A673 (cell line): ENCODE measurements around the gene ITPKC.

Experiments
- EZH2 ChIP-seq: fragments of 200-600 bp; sonication (generic); IDR thresholded peaks from 2 replicates; pipeline ENCODE4 v1.6.1; 2017; ENCODE audit warnings: borderline replicate concordance, low read depth, mild to moderate bottlenecking, mixed read lengths, antibody characterized with exemption, low read length; ENCODE audit not compliant: poor library complexity, severe bottlenecking
- TF ChIP-seq, protein P1 (sequence below): fragments of 300-800, 200-600 bp; sonication (generic); conservative IDR thresholded peaks from 2 replicates; pipeline ENCODE4 v1.5.1; 2017; ENCODE audit warnings: low read depth, mild to moderate bottlenecking, antibody characterized with exemption, low read length, moderate library complexity, mixed read lengths

DNA sequence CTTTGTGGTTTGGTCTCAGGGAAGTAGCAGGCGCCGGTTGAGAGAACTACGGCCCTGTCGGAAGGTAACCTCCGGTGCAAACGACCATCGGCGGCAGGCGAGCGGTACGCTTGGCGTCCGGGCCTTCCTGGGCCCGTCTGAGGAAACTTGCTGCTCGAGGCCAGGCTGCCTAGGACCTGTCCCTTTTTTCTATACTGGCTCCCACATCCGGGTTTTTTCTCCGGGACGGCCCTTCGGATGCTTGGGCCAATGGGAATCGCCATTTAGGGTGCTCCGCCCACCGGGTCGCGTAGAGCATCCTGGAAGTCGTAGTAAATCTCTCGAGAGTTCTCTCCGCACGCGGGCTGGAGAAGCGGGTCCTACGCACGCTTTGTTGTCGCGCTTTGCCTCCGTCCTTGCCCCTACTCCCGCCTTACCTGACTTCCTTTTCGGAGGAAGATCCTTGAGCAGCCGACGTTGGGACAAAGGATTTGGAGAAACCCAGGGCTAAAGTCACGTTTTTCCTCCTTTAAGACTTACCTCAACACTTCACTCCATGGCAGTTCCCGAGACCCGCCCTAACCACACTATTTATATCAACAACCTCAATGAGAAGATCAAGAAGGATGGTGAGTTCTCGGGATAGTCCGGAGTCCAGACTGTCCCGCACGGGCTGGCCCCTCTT is 34.1 kb downstream of the ITPKC start, which contains the start of gene SNRPA:
- TF ChIP-seq, protein P1, sequence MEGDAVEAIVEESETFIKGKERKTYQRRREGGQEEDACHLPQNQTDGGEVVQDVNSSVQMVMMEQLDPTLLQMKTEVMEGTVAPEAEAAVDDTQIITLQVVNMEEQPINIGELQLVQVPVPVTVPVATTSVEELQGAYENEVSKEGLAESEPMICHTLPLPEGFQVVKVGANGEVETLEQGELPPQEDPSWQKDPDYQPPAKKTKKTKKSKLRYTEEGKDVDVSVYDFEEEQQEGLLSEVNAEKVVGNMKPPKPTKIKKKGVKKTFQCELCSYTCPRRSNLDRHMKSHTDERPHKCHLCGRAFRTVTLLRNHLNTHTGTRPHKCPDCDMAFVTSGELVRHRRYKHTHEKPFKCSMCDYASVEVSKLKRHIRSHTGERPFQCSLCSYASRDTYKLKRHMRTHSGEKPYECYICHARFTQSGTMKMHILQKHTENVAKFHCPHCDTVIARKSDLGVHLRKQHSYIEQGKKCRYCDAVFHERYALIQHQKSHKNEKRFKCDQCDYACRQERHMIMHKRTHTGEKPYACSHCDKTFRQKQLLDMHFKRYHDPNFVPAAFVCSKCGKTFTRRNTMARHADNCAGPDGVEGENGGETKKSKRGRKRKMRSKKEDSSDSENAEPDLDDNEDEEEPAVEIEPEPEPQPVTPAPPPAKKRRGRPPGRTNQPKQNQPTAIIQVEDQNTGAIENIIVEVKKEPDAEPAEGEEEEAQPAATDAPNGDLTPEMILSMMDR: no peak
- no peak for TF ChIP-seq EZH2
